ENCODE results near the gene SPTAN1. TPM values are rescaled to one million over a fixed set of nuclear protein-coding genes. Genes with fewer than 3 reads are reported as not detected.

Gene SPTAN1
- total RNA-seq, 1 experiment from 2014 or later: 111 TPM

DNA sequence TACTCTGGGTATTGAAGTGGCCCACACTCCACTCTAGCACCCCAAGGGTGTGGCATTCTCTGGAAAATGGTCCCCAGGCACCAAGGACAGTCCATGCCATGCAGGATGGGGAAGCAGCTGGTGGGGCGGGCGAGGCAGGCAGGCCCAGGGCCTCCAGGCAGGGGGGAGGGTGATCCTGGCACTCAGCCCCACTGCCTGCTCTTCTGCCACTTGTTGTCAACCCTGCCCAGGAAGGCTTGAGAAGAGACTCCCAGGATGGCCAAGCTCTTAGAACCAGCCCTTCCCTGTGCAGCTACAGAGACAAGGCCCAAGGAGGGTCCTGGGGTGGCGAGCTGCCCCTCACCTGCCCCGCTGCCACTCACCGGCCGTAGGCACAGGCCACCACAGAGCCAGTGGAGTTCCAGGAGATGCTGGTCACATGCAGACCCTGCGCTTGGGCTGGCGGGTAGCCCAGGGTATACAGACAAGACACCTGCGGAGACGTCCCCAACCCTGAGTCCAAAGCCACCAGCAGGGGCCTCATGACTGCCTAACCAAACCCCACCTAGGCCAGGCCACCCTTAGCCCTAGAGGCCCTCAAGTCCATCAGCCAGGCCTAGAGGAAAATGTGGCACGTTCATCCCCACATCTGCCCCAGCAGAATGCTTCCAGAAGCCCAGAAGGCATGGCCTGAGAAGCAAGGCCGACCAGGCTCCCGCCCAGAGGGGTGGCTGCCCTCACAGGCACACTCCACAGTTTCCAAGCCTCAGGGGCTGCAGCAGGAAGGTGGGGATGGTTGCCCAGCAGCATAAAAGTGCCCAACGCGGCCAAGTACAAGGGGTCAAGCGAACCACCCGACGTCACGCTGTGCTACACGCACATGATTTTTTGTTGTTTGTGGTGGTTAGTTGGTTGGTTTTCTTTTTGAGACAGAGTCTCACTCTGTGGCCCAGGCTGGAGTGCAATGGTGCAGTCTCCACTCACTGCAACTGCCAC lies 84.5 kb downstream of the SPTAN1 start:
- ChIA-PET CTCF (interaction anchor here (0.6 to 2.0 kb wide), 9 partner anchors 8 to 341 kb away, joined by 3 to 14 read pairs (median 9); partner anchors contain the start of gene CERCAM), POLR2A (interaction anchor here (0.6 to 1.7 kb wide), 8 partner anchors 11 to 399 kb away, joined by 3 to 11 read pairs (median 4); partner anchors contain the start of genes DYNC2I2 and MIGA2), RAD21 (ENCODE audit: low non-redundant PET in 1 of 2, low total read pairs in 2 of 2, uncharacterized antibody in 2 of 2, unreplicated experiment in 2 of 2) (interaction anchor here in 1 of 2 experiments (0.6 kb wide), 1 partner anchor 19 kb away, joined by 4 read pairs; no protein-coding TSS in a partner anchor)
- Histone ChIP-seq H3K4me3 (replicated peaks in 1 of 2; ENCODE audit: low read depth in 1 of 2, low read length in 2 of 2) (peak overlapping the region in 1 of 2 experiments; percentile 53; a peak in 2 of 4 replicates), H3K4me2 (ENCODE audit: low read length) (peak overlapping the region; percentile 93), H3K4me1 (ENCODE audit: control insufficient read depth in 1 of 2, insufficient read depth in 2 of 2, low read length in 2 of 2) (peaks cover 28 to 46% of the 10 kb centered on the region in 2 experiments), H3K9me3 (ENCODE audit: control insufficient read depth in 1 of 2, insufficient read depth in 1 of 2, low read depth in 1 of 2, low read length in 2 of 2) (no peaks in the 10 kb centered on the region), H3K27ac (ENCODE audit: low read depth, low read length) (peak overlapping the region; percentile 99), H3K9ac (ENCODE audit: low read length) (peak overlapping the region; percentile 80), H3K27me3 (ENCODE audit: insufficient read depth, low read length) (no peaks in the 10 kb centered on the region), H3K79me2 (ENCODE audit: insufficient read depth, low read length) (peaks cover 50% of the 10 kb centered on the region), H3K9me2 (ENCODE audit: insufficient read depth) (no peaks in the 10 kb centered on the region), H2AFZ (ENCODE audit: low read depth, low read length, poor library complexity, severe bottlenecking) (no peak overlapping the region), H4K20me1 (ENCODE audit: insufficient read depth) (no peaks in the 10 kb centered on the region), H3K36me3 (ENCODE audit: control insufficient read depth in 1 of 2, insufficient read depth in 2 of 2, low read length in 2 of 2) (peaks cover 11 to 44% of the 10 kb centered on the region in 2 experiments)
- TF ChIP-seq SIN3A (IDR thresholded peaks at IDR 0.05; ENCODE audit: low read depth): no peak
- no peak for TF ChIP-seq YY1 (IDR thresholded peaks at IDR 0.05; ENCODE audit: extremely low read depth, insufficient replicate concordance, low read depth, low read length)
- TF ChIP-seq JUND (IDR thresholded peaks at IDR 0.05): no peak
- no peak for TF ChIP-seq ATF3 (IDR thresholded peaks at IDR 0.05)
- no peak for TF ChIP-seq EZH2phosphoT487 (IDR thresholded peaks at IDR 0.05; ENCODE audit: borderline replicate concordance)
- TF ChIP-seq ELF1 (IDR thresholded peaks at IDR 0.05; ENCODE audit: borderline replicate concordance, low read depth): no peak
- TF ChIP-seq POLR2A (IDR thresholded peaks at IDR 0.05; ENCODE audit: borderline replicate concordance, extremely low read depth, insufficient read depth, insufficient read length): no peak
- TF ChIP-seq MAX (IDR thresholded peaks at IDR 0.05): no peak
- no peak for TF ChIP-seq ZBTB33 (IDR thresholded peaks at IDR 0.05; ENCODE audit: extremely low read depth, insufficient replicate concordance, low read length)
- no peak for TF ChIP-seq CEBPB (IDR thresholded peaks at IDR 0.05; ENCODE audit: low read depth)
- no peak for TF ChIP-seq EGR1 (IDR thresholded peaks at IDR 0.05; ENCODE audit: low read depth)
- no peak for TF ChIP-seq FOSL1 (IDR thresholded peaks at IDR 0.05; ENCODE audit: low read depth)
- no peak for TF ChIP-seq POLR2AphosphoS5 (IDR thresholded peaks at IDR 0.05; ENCODE audit: low read depth, low read length)
- no peak for TF ChIP-seq RAD21 (IDR thresholded peaks at IDR 0.05; ENCODE audit: low read depth)
- TF ChIP-seq ZFX (IDR thresholded peaks at IDR 0.05): no peak
- no peak for TF ChIP-seq SRF (IDR thresholded peaks at IDR 0.05; ENCODE audit: low read depth)
- TF ChIP-seq TCF7L2 (IDR thresholded peaks at IDR 0.05; ENCODE audit: borderline replicate concordance, extremely low read depth, insufficient read depth, insufficient read length): no peak
- DNase-seq (ENCODE audit: low read depth, low spot score) (no peak), ATAC-seq (no peak)
- intact Hi-C loops (cut with micrococcal nuclease): loop anchor here (1.0 to 5.0 kb wide), 3 partner anchors 7 to 340 kb away; partner anchors contain the start of genes KYAT1 and LRRC8A
- no TSS peak for BruUV-seq (replicated peaks)
